GM11168 (cell line): ENCODE results near the gene ANKRD18B.
"Not testable (repeated sequence)": the region's sequence is repeated elsewhere in the genome, so short reads cannot be mapped to it uniquely, and the experiment has no call there.

Experiments used
- in situ Hi-C: fragments of 300-500 bp; cut with MboI; formaldehyde crosslinking; loops from one replicate; pipeline ENCODE4 v1.12.0; 2022; ENCODE audit warnings: low sequenced_read_pairs; ENCODE audit not compliant: unreplicated experiment

The ANKRD18B gene

DNA sequence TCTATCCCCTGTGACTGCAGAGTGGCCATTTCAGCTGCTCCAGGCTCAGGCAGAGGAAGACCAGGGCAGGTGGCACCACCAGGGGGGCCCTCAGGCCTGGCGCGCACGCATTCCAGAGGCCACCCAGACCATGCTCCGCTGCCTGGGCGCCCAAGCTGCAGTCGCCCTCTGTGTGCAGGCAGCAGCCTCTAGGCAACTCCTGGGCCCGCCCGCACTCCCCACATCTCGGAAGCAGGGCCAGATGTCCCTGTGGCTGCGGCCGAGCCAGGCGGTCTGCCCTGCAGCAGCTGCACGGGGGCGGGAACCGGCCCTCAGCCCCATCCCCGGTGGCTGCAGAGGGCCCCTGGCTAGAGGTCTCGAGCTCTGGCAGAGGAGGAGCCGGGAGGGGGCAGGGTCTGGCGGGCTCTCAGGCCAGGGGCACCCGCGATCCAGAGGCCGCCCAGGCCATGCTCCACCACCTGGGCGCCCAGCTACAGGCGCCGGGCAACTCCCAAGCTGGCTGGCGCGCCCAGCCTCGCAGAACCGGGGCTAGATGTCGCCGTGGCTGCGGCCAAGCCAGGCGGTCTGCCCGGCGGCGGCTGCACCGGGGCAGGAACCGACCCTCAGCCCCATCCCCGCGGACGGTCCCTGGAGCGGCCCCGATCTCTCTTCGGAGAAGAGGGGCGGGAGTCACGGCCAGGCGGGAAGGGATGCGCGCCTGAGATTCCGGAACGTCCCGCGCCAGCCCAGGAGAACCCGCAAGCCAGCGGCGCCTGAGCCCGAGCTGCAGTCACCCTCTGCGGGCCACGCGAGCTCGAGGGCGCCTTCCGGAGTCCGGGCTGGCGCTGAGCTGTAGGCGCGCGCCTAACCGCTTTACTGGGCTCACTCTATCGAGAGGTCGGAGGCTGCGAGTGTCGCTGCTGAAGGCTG lies at the start of gene ANKRD18B:
Gene ANKRD18B (plus strand): TSS at position 855 of the 909 bp plus-strand sequence. CDS start 239 bp downstream, outside the sequence.
- in situ Hi-C loops, result not testable (repeated sequence)

- in situ Hi-C loops, result no loop called here
Observed at GRCh38 chr9:33475357-33475756, 48.7 kb upstream of the ANKRD18B start.

DNA sequence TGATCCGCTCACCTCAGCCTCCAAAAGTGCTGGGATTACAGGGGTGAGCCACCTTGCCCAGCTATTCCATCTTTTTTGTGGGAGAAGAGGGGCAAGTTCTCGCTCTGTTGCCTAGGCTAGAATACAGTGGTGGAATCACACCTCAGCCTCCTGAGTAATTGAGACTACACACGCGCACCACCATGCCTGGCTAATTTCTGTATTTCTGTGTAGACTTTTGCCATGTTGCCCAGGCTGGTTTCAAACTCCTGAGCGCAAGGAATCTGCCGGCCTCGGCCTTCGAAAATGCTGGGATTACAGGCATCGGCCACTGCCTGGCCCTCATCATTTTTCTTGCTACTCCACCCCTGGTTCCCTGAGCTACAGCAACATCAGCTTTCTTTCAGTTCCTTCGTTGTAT lies 47.5 kb upstream of the ANKRD18B start:
- in situ Hi-C loops, result no loop called here

GRCh38 chr9:33480106-33480505 lies 43.9 kb upstream of the ANKRD18B start:
- in situ Hi-C loops, result no loop called here

GRCh38 chr9:33480976-33481375 lies 43.1 kb upstream of the ANKRD18B start:
- in situ Hi-C loops, result no loop called here

GRCh38 chr9:33485312-33485711 lies 38.7 kb upstream of the ANKRD18B start:
- in situ Hi-C loops, result not testable (repeated sequence)

DNA sequence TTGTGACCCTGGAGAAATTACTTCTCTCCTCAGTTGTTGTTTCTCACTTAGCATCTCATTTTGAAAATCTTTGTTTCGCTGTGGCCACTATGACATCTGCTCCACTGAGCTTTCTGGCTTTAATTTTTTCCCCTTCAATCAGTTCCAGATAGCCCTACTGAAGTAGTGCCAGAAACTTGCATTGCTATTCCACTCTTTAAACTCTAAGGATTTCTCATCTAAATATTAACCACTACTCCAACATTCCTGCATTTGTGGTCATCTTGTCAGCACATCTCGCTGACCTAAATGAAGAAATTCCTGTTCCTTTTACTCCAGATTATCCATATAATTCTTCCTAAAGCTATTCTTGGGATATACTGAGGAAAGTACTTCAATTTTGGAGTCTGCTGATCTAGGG lies 35.0 kb upstream of the ANKRD18B start:
- in situ Hi-C loops, result no loop called here

- in situ Hi-C loops, result not testable (repeated sequence)
Observed at GRCh38 chr9:33493819-33494218, 30.2 kb upstream of the ANKRD18B start.

GRCh38 chr9:33498387-33498786 lies 25.7 kb upstream of the ANKRD18B start:
- in situ Hi-C loops, result no loop called here

DNA sequence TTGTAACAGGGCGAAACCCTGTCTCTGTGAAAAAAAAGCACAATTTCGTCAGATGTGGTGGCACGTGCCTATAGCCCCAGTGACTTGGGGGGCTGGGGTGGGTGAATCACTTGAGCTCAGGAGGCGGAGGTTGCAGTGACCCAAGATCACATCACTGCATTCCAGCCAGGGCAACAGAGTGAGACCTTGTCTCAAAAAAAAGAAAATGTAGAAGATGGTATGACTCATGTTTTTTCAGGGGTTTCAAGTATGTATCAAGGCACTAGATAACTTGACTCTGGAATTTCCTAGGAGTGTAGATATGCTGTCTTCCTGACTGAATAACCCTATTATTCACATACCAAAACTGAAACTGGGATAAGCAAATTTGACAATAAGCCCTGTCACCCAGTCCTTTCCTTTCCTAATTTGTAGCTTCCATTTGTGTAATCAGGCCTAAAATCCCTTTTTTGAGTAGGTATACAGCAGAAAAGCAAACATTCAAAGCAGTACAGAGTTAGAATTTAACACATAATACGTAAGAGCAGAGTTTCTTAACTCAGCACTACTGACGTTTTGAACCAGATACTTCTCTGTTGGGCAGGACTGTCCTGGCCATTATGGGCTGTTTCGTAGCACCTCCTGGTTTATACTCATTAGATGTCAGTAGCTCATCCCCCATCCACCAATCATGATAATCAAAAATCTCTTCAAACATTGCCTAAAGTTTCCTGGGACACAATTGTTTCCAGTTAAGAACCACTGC lies 17.3 kb upstream of the ANKRD18B start:
- in situ Hi-C loops, result no loop called here

DNA sequence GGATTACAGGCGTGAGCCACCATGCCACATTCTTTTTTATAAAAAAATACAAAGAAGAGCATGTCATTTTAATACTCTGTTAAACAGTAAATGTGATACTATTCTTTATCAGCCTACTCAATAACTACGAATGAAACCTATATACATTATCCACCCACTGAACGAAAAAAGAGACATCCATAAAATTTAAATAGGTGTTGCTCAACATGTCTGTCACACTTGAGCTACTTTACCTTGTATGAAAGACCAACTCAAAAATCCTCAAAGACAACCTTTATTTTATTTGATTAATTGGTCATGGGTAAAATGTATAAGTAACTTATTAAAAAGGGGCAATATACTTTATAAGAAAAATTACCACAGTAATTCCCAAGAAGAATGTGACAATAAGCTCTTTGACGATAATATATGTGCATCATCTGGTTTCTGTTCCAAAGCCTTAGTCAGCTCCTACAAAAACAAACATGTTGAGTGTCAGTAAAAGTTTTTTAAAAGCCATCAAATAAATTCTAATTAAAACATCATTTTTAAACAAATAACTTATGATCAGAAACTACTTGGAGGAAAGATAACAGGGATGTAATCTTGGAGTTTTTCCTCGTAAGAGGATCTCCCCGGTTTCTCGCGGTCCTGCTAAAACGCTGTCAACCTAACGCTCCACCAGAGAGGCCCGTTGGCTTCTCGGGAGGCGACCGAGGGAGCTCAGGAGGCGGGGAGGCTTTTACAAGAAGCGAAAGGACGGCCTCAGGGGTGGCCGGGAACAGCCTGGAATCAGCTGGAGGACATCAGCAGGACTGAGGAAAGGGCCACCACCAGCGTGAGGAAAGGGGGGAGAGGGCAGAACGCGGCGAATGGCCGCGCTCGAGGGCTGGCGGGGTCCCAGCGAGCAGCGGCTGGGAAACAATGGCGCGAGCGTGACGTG lies 13.5 kb upstream of the ANKRD18B start:
- in situ Hi-C loops, result no loop called here

GRCh38 chr9:33511184-33511517 lies 12.9 kb upstream of the ANKRD18B start:
- in situ Hi-C loops, result not testable (repeated sequence)

DNA sequence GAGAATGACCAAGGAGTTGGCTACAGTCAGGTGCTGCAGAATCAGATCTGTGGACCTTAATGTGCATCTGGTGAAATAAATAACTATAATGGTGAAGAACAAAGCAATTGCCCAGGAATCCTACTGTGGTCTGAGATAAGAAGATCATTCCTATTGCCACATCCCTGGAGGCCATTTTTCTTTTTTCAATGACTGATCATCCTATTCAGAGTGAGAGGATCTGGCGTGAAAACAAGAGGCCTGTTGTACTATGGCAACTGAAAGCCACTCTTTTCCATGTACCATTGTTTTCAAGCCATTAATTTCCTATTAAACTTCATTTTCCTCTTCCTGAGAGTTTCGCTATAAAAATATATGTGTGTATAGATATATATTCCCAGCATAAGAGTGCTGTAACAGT lies 11.5 kb upstream of the ANKRD18B start:
- in situ Hi-C loops, result not testable (repeated sequence)

- in situ Hi-C loops, result not testable (repeated sequence)
Observed at GRCh38 chr9:33515342-33515995, 8.6 kb upstream of the ANKRD18B start.

DNA sequence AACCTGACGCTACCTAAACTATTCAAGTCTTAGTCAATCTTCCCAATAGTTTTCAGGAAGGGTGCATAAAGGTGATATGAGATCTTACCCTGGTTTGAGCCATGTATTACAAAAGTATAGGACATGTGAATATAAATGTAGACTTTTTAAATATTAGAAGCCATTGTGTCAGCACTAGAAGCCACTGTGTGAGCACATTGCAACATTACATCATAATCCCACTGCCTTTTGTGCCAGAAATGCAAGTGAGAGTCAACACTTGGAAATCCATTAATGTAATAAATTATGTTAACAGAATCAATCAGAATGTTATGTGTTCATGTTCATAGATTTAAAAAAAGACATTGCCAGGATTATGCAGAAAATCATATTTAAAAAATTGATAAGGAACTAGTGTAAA lies 7.7 kb upstream of the ANKRD18B start:
- in situ Hi-C loops, result not testable (repeated sequence)

- in situ Hi-C loops, result no loop called here
Observed at GRCh38 chr9:33517373-33517772, 6.7 kb upstream of the ANKRD18B start.

DNA sequence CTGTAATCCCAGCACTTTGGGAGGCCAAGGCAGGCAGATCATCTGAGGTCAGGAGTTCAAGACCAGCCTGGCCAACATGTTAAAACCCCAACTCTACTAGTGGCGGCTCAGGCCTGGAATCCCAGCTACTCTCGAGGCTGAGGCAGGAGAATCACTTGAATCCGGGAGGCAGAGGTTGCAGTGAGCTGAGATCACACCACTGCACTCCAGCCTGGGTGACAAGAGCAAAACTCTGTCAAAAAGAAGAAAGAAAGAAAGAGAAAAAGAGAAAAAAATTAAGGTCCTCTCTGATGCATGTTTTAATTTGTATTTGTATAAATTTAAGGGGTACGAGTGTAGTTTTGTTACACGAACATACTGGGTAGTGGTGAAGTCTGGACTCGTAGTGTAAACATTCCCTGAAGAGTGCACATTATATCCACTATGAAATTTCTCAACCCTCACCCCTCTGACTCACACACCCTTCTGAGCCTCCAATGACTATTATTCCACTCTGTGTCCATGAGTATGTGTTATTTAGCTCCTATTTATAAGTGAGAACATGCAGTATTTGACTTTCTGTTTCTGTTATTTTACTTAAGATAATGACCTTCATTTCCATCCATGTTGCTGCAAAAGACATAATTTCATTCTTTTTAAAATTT lies 6.0 kb upstream of the ANKRD18B start:
- in situ Hi-C loops, result not testable (repeated sequence)

GRCh38 chr9:33521861-33522260 lies 2.2 kb upstream of the ANKRD18B start:
- in situ Hi-C loops, result not testable (repeated sequence)

DNA sequence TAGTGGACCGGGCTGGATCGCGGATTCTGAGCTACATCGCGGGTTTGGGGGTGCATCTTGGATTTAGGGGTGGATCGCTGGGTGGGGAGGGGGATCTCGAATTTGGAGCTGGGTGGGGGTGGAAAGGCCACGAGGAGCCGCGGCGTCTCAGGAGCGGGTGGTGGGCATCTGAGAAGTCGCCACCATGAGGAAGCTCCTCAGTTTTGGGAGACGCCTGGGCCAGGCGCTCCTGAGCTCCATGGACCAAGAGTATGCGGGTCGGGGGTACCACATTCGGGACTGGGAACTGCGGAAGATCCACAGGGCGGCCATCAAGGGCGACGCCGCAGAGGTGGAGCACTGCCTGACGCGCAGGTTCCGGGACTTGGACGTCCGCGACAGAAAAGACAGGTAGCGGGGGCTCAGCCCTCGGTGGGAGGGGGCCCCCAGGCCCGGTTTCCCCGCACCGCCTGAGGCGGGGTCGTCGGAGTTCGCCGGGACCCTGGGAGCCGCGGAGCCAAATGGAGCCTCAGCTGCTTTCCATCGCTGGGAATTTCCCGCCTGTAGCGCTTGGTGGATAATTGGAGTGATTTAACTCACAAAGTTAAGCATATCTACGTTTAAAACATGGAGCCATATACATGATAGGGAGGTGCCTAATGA lies 376 bp downstream of the ANKRD18B start:
- in situ Hi-C loops, result no loop called here
